Middle frontal gyrus (tissue), 1 donor: ENCODE measurements around the gene RPL23.

Source experiments
- DNase-seq: peaks from one replicate; pipeline ENCODE4 v3.0.0-alpha.2; 2015; ENCODE audit warnings: low spot score; ENCODE audit errors: extremely low spot score

The RPL23 gene

GRCh38 chr17:38853292-38854219 lies at the start of gene RPL23:
Gene RPL23 (minus strand): TSS chr17:38853721. CDS start chr17:38853710, 11 bp downstream.
- DNase-seq, result peak; percentile 94

DNA sequence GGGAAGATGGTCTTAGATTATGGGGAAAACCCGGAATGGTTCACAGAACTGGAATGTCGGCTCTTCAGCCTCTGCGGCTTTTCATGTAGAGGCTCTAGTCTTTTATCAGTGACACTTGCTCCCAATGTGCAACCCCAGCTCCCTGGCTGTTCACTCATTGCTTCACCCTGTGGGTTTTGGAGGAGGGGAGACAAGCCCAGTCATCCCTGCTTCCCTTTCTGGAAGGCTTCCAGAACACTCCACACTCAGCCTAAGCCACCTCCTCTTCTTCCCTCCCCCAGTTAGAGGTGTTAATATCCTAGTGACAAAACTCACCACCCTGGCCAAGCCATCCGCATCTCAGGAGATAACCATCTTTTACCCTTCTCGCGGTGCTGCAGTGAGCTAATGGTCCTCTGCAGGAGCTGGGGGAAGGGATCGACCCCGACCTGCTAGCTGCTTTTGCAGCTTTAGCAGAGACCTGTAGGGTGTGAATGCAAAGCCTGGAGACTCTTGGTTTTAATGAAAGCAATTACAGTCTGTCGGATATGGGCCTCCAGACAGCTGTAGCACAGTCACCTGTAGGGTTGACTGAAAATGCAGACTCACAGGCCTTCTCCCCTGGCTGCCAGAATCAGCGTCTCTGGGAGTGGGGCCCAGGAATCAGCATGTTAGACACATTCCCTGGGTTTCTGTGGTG lies 47.6 kb upstream of the RPL23 start:
- DNase-seq, result no peak

DNA sequence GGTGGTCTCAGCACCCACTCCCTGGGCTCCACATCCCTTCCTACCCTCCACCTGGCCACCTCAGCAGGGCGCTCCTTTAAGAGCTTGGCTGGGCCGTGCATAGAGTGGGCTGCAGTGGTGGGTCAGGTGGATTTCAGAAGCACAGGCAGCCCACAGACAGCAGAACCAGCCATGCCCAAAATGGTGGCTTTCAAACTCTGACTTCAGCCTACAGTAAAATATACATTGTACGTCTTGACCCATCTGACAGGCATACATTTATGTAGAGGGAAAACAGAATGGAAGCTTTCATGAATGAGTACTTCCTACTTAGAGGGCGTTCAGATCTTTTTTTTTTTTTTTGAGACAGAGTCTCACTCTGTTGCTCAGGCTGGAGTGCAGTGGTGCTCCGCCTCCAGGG lies 45.9 kb upstream of the RPL23 start:
- no peak for DNase-seq

GRCh38 chr17:38898812-38899348 lies 45.4 kb upstream of the RPL23 start:
- DNase-seq, result no peak

DNA sequence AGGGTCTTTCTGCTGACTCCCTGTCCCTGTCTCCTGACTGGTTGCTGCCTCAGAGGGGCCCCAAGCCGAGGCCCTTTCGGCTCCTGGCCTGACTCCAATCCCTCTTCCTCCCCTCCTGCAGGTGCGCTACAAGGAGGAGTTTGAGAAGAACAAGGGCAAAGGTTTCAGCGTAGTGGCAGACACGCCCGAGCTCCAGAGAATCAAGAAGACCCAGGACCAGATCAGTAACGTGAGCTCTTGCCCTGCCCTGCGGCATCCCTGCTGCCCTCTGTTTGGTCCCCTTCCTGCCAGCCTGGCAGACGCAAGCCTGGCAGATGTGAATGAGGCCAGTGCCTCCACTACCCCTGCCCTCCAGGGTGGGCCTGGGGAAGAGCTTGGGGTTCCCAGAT lies 44.8 kb upstream of the RPL23 start:
- DNase-seq, result no peak

GRCh38 chr17:38897671-38898290 lies 44.3 kb upstream of the RPL23 start:
- DNase-seq, result no peak

GRCh38 chr17:38897176-38897575 lies 43.7 kb upstream of the RPL23 start:
- DNase-seq, result no peak

DNA sequence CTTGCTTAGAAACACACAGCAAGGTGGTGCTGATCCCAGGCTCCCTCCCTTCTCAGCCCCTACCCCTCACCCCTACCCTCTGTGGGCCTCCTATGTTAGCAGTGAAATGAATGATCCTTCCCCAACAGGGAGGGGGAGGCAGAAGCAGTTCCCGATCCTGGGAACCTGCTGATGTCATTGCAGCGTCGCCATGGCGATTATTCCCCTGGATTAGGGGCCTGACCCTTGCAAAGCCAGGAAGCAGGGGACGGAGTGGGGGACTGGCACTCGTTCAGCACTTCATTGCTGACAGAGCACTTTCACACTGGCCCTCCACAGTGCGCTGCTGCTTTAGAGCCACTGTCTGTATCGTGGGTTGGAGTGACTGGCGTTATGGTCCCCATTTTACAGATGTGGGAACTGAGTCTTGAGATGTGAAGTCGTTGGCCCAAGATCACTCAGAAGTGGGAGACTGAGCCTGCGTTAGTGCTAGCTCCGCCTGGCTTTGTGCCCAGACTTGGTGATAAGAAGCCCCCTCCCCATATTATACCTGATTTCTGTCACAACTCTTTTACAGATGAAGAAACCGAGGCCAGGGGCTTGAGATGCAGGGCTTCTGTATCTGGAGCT lies 42.9 kb upstream of the RPL23 start:
- DNase-seq, result no peak

DNA sequence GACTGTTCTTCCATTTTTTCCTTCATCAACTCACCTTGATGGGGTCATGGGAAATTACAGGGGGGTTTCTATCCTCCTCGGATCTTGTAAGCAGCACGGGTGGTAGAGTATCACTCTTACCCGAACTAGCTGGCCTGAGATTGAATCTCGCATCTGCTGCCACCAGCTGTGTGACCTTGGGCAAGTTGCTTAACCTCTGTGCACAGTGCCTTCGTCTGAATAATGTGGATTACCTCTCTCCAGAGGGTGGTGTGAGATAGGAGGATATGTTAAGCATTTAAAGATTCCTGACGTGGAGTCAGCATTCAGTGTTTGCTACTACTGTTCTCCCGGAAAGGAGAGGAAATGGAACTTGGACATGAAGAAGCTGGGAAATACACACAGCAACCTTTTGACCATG lies 40.8 kb upstream of the RPL23 start:
- DNase-seq, result no peak

DNA sequence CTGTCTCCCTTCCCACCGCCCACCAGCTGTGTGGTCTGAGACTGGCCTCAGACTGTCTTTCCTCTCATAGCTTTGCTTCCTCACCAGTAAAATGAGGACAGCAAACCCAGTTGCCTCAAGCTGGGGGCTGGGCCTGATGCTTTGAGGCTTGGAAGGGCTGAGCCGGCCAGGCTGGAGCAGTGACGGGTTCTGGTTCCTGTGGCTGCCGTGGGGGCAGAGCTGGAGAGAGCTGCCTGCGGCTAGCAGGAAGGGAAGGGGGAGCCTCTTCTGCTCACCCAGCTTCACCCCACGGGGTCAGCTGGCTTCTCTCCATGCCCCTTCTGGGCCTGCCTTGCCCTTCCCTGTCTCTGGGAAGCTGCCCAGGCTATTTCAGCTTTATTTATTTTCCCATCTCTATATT lies 40.1 kb upstream of the RPL23 start:
- no peak for DNase-seq

GRCh38 chr17:38893113-38893512 lies 39.6 kb upstream of the RPL23 start:
- no peak for DNase-seq

- DNase-seq, result no peak
These were observed 39.1 kb upstream of the RPL23 start for GRCh38 chr17:38892620-38893019.

DNA sequence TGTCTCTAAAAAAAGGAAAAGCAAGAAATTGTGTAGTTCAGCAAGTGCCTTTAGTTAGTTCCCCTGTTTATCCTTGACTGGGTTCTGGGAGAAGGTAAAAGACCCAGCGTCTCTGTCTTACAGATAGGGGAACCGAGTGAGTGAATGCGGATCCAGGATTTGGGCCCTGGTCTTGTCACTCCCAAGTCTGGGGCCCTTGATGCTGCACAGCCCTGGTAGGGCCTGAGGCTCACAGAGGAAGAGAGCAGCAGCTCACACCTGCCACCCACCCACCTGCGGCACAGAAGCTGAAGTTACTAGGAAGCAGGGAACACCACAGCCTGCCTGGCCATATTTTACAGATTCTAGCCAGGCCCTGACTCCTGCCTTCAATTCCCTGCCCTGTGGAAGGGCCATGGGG lies 38.6 kb upstream of the RPL23 start:
- no peak for DNase-seq

GRCh38 chr17:38891441-38891840 lies 37.9 kb upstream of the RPL23 start:
- DNase-seq, result no peak

GRCh38 chr17:38890410-38890746 lies 36.9 kb upstream of the RPL23 start:
- no peak for DNase-seq

DNA sequence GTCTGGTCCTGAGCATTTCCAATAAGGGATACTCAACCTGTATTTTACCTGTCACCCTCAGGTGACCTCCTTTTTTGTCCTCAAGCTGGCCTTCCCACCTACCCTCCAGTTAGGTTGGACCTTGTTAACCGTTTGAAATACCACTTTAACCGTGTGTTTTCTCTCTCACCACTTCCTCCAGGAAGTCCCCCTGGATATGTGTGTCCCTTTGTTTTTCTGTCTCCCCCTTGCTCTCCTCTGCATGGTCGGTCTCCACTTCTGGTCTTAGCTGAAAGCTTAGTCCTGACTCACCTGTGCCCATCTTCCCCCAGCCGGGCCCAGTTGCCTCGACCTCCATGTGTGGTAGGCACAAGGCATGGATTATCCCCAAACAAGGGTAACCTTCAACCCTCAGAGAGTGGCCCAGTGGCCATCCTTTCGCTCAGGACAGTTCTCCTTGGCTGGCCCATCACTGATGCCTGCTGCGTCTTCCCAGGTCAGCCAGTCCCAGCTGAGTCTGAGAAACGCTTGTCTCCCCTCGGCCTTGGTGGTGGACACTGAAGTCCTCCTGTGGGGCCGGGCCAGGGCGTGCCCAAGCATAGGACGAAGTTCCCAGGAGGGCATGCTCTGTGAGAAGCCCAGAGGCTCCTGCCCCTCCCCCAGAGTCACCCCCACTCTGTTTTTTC lies 36.4 kb upstream of the RPL23 start:
- no peak for DNase-seq

DNA sequence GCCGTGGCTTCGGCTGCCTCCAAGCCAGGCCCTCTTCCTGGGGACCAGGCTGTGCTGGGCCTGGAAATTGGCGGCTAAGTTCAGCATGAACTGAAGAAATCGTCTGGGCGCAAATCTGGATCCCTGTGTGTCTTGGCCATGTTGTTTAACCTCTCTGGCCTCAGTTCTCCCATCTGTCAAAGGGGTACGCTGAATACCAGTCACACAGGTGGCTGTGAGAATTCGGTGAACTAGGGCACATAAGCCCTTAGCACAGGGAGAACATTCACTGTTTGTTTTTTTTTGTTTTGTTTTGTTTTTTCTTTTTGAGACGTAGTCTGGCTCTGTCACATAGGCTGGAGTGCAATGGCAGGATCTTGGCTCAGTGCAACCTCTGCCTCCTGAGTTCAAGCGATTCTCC lies 35.3 kb upstream of the RPL23 start:
- DNase-seq, result no peak

DNA sequence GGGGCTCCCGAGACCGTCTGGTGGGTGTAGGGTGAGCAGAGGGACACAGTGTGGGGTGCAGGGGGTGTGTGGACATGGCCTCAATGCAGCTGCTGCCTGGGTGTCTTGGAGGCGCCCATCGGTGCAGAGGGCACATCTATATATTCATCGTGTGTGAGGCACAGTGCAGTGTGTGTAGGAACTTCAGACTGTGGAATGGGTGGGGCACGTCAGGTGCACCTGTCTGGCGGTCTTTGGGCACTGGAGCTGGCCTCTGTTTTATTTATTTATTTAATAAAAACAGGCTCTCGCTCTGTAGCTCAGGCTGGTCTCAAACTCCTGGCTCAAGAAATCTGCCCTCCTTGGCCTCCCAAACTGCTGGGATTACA lies 33.1 kb upstream of the RPL23 start:
- DNase-seq, result no peak

- DNase-seq, result peak; percentile 69
These were observed 32.5 kb upstream of the RPL23 start for GRCh38 chr17:38885728-38886642.

DNA sequence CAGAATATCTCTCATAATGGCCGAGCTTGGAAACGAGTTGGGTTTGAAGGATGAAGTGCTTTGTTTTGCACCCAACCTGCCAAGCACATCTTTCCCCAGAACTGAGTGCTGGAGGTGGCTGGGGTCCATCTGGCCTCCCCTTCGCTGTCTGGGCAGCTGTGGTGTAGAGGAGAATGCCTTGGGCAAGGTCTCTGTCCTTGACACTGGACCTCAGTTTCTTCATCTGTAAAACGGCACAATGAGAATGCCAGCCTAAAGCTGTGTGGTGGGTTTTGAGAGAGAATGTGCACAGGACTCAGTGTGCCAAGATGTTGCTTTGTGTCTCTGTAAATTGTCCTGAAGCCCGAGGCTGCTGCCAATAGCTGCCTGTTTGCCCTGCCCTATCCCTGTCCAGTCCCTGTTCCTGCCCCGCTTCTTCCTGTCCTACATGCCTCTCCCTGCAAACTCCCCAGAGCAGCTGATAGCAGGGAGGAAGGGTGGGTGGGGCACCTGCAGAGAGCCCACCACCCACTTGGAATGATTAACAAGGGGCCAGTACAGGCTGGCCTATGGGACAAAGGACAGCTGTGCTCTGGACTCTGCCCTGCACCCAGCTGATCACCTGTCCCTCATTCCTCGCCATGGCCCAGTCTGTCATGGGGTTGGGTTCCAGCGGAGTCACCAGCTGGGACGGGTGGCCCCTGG lies 31.7 kb upstream of the RPL23 start:
- DNase-seq, result no peak
